HL-60/S4 treated with retinoic acid at 250 ng/mL for 4 days and 3 days (cell line): ENCODE data around the gene TMEM203.

Experiments
- in situ Hi-C: fragments of 300-500 bp; cut with MboI; formaldehyde crosslinking; loops from 2 replicates; pipeline ENCODE4 v1.7.0; 2022; ENCODE audit warnings: low sequenced_read_pairs

TMEM203 gene

DNA sequence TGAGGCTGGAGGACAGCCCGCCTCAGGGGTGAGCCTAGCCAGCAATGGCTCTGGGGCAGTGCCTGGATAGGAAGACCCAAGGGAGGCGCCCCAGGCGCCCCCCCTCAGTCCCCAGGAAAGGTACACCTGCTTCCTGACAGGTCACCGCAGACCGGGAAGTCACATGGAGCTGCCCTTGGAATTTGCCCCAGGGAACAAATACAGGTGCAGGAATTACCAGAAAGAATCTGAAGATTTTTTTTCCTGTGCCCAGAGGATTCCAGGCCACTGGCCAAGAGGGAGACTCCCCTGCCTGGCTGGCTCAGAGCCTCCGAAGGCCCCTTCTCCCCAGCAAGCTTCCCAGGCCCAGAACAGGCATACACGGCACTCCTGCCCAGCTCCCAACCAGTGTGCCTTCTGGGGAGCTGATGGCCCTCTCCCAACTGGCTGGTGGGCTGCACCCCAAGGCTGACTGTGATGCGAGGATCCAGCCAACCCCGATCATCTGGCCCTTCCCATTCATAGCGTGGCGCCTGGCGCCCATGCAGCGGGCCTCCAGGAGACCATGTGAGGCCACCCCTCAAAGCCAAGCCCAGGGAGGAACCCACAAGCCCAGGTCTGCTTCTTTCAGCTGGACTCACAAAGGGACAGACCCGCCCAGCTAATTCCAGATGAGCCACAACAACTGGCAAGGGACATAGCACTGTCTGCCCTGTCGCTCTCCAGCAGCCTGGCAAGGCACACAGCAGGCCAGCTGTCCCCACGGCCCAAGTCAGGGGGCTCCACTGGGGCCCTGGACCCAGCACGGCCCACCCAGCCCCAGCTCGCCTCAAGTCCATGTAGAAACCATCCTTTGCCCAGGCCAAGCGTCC, 7.2 kb downstream of the TMEM203 start:
- in situ Hi-C loops = no loop called here

DNA sequence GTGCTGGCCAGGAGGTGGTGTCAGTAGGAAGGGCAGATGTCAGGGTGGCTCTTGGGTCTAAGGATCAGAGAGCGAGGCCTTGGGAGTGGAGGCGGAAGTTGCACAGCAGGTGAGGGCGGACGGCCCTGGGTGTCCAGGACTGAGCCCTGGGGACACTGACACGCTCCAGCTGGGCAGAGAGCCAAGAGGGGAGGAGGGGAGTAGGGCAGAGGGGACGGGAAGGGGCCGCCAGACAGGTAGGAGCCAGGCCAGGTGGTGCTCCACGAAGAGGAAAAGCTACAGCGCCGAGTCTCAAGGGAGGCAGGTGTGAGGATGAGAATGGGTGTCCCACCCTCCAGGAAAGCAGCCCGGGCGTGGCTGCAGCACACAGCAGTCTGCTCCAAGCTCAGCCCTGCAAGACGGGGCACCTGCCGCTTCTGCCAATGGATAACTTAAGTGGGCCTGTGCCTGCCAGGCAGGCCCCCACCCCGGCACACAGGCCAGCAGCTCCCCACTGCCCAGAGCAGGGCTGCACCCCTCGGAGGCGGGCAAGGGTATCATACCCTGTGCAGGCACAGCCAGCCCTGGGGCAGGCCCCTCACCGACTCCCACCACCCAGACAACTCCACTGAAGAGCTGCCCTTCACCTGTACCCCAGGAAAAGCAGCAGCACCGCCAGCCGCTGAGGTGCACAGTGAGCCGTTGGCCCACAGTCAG, 9.8 kb downstream of the TMEM203 start:
- in situ Hi-C loops = no loop called here

DNA sequence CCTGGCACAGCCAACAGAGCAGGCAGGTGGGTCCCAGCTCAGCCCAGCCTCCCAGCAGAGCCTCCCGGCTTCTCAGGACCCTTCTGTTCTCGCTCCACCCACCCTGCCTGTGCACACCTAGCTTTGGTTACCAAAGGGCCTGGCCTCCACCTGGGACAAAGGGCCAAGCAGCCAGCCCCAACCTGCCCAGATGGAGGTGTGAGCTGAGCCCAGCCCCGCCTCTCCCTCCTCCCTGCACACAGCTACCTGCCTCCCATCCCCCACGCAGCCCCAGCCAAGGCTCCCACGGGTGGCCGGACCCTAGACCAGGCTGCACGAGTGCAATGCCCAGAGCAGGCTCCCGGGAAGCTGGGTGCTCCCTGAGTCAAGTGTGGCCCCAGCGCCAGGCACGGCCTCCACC, 10.5 kb downstream of the TMEM203 start:
- in situ Hi-C loops = no loop called here

DNA sequence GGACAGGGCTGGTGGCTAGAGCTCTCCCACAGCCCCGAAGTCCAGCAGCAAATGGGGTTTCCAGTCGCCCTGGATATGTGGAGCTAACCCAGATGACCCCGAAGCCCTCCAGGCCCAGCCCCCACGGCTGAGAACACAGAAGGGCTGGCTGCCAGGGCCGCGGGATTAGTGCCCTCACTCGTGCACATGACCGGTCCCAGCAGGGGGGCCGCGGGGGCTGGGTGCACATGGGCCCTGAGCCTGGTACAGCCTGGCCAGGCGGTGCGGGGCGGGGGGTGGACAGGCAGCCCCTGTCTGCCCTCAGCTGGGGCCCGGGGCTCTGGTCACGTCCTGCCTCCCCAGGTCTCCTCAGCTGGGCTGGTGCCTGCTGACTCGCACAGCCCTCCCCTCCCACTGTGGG, 11.1 kb downstream of the TMEM203 start:
- in situ Hi-C loops = no loop called here

DNA sequence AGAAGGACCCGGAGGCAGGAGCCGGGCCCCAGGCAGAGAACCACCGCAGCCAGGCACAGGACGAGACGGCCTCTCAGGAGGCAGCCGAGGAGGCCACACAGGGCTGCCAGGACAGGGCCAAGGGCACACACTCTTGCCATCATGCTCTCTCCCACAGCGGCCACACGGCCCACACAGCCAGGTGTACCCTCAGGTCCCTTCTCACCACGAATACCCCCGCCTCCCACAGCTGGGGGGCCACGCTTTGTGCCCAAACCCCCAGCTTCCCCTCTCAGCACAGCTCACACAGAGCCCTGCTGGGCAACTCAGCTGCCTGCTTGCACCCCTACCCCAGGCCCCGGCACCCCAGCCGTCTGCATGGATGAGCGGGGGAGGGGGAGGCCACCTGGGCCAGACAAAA, 11.7 kb downstream of the TMEM203 start:
- in situ Hi-C loops = no loop called here

DNA sequence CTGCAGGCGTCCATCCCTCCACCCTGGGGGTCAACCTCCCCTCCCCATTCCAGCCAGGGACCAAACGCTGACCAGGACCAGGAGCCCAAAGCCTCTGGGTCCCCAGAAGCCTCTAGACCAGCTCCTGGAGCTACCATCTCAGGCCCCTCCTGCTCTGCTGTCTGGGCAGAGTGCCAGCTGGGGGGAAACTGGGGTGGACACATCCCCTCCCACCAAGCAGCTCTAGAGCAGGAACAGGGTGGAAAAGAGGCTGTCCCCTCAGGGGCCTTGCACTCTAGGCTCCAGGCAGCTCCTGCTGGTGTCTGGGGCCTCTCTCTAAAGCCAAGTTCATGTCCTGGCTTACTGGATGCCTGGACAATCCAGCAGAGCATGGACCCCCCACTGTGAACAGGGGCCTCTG, 12.6 kb downstream of the TMEM203 start:
- in situ Hi-C loops = no loop called here

DNA sequence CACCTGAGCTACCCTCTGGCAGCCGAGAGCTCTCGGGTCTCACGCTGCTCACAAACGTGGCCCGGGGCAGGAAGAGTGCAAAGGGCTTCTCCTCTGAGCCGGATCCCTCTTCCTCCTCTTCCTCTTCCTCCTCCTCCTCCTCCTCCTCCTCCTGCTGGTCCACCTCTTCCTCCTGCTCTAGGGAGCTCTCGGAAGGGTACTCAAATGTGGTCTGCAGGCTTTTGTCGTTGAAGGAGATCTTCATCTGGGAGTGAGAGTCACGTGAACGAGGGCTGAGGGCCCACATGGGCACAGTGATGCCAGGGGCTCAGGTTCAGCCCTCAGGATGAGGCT, 13.0 kb downstream of the TMEM203 start:
- in situ Hi-C loops = no loop called here

DNA sequence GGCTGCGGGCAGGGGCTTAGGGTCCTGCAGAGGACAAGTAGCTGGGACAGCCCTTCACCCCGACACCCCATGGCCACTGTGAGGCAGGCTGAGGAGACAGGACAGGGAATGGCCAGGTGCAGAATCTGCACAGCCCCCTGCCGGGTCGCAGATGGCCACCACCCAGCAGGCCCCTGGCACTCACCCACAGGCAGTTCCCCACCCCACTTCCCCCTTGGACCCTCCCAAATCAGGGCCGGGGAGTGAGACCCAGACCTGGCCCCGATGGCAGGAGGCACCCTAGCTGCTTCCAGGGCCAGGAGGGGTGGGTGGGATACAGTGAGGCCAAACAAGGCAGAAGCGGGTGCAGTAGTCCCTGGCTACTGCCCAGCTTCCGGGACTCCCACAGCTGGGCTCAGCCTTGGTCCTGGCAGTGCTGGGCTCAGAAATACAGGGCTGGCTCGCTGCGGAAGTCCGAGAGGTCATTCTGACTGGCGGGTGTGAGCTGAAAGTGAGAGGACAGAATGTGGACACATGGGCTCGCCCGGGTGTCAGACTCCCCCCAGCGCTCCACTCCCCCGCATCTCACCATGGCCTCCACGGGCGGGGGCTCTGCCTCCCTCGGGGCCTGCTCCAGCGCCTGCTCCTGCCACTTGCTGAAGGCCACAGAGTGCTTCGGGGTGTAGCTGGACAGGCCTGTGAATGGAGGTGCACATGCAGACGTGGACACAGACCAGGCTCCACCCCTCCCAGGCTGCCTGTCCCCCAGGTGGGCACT, 13.6 kb downstream of the TMEM203 start:
- in situ Hi-C loops = no loop called here

DNA sequence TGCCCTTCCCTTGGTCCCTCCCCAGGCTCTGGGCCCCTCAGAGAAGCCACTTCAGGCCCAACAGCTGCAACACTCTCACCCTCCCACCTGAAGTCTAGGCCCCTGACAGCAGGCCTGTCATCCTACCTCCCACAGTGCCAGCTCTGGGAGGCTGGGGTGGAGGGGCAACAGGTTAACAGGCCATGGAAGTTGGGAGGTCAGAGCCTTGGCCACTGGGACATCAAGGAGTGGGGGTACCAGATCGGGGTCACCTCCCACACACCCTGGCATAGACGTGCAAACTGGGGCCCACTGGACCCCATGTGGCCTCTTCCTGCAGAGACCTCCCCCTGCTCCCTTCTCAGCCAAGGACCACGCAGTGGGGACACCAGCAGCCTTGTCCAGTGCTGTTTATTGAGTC, 14.2 kb downstream of the TMEM203 start:
- in situ Hi-C loops = no loop called here

DNA sequence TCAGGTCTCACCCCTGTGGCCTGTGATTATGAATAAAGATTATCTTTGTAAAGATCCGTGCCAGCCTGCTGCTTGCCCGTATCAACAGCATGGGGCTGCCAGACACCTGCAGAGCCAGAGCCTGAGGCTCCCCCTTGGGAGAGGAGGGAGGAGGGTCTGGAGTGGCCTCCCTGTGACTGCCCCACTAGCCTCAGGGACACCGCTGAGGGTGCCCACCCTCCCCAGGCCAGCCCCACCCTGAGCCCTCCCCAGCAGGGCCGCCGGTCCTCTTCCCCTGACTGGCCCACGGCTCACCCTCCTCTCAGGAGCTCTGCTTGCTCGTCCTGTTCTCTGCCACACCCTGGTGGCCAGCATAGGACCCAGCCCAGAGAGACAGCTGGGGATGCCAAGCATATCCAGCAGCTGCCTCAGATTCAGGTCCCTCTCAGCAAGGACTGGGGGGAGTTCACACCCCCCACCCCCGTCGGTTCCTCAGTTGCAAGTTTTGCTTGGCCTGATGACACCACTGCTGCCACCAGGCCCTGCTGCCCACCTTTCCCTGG, 15.1 kb downstream of the TMEM203 start:
- in situ Hi-C loops = no loop called here

DNA sequence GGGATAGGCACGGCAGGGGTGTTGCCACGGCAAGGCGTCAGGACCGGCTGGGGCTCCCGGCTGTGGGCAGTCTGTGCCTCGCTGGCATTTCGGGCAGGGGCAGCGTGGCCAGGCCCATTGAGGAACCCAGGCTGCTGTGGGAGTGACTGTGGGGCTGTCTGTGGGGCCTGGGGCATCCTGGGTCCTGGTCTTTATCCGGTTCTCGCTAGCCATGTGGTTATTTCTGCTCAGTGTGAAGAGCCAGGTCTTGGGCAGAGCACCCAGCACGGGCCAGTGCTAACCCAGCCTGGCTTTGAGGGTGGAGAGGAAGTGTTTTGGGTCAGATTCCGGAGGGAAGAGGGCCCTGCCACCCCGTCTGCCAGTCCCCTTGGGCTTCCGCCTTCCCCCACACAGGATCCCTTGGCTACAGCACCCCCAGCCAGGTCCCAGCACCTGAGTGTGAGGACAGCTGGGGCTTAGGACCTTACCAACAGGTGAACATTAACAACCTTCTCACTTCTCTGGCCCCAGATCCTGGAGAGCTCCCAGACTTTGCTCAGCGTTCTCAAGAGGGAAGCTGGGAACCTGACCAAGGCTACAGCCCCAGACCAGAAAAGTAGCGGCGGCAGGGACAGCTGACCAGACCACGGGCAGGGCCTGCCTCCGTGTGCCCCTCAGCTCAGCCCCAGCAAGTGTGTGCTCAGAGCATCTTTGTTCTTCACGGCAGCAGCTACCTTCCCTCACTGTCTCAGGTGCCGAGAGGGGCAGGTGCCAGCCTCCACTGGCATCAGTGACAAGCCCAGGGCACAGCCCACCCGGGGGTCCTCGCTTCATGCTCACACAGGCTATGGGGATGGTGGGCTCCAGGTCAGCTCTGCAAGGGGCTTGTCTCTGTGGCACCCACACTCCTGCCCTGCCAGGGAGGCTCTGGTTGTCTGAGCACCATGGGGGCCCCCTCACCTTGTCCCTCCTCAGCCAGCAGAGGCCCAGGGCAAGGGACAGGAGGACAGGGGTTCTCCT, 15.9 kb downstream of the TMEM203 start:
- in situ Hi-C loops = no loop called here

DNA sequence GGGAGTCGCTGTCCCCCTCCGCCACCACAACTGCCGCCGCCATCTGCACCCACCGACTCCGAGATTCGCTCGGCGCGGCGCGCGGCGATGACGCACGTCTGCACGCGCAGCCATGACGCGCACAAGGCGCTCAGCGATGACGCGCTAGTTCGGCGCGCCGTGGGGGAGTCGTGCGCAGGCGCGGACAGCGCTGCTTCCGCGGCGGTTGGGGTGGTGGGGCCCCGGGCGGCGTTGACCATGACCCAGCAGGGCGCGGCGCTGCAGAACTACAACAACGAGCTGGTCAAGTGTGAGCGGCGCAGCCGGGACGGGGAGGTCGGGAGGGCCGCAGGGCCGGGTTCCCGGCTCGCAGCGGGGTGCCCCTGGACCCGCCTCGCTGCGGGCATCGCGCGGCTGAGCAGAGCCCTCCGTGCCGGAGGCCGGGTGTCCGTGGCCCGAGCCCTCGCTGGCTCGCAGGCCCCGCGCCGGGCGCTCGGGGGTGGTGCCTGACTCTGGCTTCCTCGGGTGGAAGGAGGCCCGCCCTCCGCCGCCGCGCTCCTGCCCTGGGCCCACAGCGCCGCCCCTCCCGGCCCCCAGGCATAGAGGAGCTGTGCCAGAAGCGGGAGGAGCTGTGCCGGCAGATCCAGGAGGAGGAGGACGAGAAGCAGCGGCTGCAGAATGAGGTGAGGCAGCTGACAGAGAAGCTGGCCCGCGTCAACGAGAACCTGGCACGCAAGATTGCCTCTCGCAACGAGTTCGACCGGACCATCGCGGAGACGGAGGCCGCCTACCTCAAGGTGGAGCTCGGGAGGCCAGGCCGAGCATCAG, 16.8 kb downstream of the TMEM203 start, which contains the start of the genes ANAPC2 and SSNA1:
Gene ANAPC2, minus strand, starts transcription at position 71 of the 807 bp plus-strand sequence. Its CDS starts 28 bp downstream, at position 43.
Gene SSNA1, plus strand, starts transcription at position 187 of the 807 bp plus-strand sequence. Its CDS starts 51 bp downstream, at position 238.
- in situ Hi-C loops = no loop called here

DNA sequence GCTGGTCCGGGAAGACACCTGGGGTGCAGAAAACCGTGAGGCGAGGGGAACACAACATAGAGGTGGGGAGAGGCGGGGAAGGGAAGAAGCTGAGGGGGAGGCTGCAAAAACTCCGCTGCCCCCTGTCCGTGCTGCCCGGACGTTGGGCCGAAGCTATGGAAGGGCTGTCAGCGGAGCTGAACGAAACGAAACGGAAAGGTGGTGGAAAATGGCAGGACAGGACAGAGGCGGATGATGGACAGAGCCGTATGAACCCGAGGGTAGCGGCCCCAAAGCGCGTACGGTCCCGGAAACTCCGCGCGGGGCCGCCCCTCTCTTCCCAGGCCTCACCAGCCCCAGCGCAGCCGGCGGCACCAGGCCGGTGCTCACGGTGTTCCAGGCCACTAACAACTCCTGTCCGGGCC, 17.4 kb downstream of the TMEM203 start:
- in situ Hi-C loops = no loop called here

DNA sequence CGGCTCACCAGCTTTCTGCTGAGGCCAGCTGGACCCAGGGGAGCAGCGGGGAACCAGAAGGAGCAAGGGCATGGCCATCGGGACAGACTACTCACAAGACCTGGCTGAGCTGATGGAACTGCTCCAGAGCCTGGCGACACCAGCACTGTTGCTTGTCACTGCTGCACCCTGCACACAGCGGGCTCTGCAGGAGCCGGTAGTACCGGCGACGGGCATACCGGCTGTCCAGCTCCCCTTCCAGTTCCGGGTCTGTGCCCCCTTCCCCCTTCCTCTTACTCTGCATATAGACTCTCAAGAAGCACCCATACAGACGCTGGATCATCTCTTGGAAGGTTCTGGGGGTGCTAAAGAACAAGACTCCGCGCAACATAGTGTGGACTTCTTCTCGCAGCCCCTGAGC, 18.1 kb downstream of the TMEM203 start:
- in situ Hi-C loops = no loop called here

DNA sequence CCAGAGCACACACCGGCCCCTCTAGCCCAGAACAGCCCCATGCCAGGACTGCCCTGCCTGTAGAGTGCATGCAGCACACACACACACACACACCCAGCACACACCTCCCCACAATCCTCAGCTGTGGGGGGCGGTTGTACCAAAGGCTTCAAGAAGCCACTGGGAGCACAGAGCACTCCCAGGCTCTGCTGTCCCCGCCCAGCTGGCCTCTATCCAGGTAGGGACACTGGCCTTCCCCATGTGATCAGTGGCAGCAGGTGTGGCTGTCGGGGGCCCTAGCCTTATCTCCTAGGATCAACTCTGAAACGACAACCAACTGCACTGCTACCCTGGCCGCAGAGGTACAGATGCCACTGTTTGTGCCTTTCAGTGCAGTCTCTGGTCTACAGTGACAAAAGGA, 19.1 kb downstream of the TMEM203 start:
- in situ Hi-C loops = no loop called here

DNA sequence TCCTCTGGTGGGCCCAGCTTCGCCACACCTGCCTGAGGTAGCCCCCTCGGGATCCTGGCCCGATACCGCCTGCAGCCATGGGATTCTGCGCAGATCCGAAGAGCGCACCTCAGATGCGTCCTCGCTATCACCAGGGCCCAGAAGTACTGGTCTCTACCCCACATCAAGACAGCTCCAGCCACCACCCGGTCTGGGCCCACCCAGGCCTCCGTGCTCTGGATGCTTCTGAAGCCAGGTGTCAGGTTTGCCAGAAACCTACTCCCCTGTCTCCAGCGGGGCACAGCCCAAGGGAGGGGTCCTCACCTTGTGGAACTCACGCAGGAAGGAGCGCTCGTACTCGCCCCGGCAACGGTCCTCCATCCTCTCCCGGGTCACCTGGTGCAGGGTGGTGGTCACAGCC, 19.5 kb downstream of the TMEM203 start:
- in situ Hi-C loops = no loop called here

DNA sequence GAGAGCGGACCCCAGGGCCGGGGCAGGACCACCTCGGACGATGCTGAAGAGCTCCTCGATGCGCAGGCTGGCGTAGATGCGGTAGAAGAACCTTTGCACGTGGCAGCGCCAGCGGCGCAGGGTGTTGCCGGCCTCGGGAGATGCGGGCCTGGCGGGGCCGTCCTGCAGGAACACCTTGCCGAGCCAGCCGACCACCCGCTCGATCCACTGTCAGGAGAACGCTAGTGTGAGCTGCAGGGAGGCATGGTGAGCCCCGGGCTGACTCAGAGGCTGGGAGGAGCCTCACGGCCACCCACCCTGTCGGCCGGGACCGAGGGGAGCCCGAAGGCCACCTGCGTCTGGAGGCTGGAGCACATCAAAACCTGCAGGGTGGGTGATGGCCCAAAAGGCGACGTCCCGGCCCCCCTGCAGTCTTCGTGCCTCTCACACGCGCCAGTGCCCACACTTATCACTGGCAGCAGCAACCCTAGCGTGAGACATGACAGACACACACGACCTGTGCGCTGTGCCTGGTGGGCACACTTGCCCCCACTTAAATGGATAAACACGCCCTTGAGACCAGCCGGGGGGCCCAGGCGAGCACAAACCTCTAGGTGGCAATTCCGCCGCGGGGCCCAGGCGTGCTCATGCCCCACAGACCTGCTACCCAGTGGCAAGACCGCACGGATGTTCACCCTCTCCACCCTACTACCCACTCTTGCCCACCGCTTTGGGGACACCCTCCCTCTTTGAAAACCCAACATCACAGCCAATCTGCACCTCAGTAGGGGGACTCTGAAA, 20.4 kb downstream of the TMEM203 start:
- in situ Hi-C loops = no loop called here

DNA sequence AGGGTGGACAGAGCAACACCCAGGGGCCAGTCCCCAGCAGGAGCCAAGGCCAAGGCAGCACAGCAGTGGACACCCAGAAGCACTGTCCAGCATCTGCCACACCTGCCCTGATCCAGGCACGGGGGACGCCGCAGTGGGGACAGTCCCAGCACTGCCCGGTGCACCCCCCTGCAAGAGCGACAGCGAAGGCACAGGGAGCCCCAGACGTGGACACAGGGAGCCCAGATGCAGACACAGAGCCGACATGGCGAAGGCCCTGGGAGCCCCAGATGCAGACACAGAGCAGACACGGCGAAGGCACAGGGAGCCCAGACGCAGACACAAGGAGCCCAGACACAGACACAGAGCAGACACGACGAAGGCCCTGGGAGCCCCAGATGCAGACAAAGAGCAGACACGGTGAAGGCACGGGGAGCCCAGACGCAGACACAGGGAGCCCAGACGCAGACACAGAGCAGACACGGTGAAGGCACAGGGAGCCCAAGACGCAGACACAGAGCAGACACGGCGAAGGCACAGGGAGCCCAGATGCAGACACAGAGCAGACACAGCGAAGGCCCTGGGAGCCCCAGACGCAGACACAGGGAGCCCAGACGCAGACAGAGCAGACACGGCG, 21.4 kb downstream of the TMEM203 start:
- in situ Hi-C loops = no loop called here
